PFSK-1 (cell line): ENCODE data around the gene PUS7L.

Source experiments
- POLR2AphosphoS5 ChIP-seq: IDR thresholded peaks from 2 replicates; pipeline ENCODE4 v1.6.1; 2012; ENCODE audit warnings: low read depth, mild to moderate bottlenecking, control low read depth, low read length, moderate library complexity
- REST ChIP-seq, 2 experiments: IDR thresholded peaks; 2 replicates each; pipeline versions ENCODE4 v1.6.1 to v1.8.0; 2011 to 2012; ENCODE audit warnings: low read depth in 2 of 2, low read length in 2 of 2, control low read depth in 1 of 2, inconsistent platforms in 1 of 2, mild to moderate bottlenecking in 1 of 2, moderate library complexity in 1 of 2; ENCODE audit not compliant: insufficient read depth in 1 of 2
- SIN3A ChIP-seq: IDR thresholded peaks from 2 replicates; pipeline ENCODE4 v1.6.1; 2012; ENCODE audit warnings: mild to moderate bottlenecking, low read length, moderate library complexity, borderline replicate concordance; ENCODE audit not compliant: insufficient read depth
- TAF1 ChIP-seq: IDR thresholded peaks from 2 replicates; pipeline ENCODE4 v1.6.1; 2012; ENCODE audit warnings: low read length, control low read depth, borderline replicate concordance; ENCODE audit not compliant: insufficient read depth

DNA sequence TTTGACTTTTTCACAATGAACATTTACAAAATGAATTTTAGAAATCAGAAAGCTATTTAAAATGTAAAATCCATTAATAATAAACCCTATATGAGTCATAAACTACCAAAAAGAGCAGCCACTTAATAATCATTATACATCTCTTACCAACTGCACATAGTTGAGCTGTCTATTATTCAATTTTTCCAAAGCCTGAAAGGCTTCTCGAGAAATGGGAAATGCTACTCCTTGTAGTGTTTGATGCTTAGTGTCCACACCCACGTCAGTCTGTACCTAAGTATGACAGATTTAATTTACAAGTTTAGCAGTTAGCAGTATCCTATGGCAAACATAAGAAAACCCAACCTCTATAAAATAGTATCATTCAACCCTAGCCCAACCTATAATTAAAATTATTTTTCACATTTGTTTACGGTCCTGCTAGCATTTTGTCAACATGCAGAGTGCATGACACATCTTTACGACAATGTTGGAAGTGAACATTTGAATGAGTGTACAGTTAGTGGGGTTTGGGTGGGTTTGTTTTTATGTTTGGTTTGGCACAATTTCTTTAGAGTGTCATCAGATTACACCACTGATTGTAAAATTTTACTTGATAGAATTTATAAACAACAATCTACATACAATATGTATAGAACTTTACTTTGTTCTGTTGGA is 39.1 kb upstream of the PUS7L start:
- no peak for TF ChIP-seq POLR2AphosphoS5
- TF ChIP-seq SIN3A, result no peak
- no peak for TF ChIP-seq TAF1
- TF ChIP-seq REST (IDR thresholded peaks at IDR 0.05; ENCODE audit: insufficient read depth in 1 of 2, low read depth in 2 of 2, low read length in 2 of 2), result no peak
